Neutrophil (primary cell): ENCODE results near the gene SCMH1.
A peak's percentile ranks its signal among the peaks of the same experiment; 100 is the strongest.
"Not testable (repeated sequence)": the region's sequence is repeated elsewhere in the genome, so short reads cannot be mapped to it uniquely, and the experiment has no call there.

ENCODE experiments used
- H3K27ac ChIP-seq: fragments of 200-600 bp; sonication (generic); 2 replicates; pipeline ENCODE4 v1.5.1; 2016; ENCODE audit warnings: mild to moderate bottlenecking, moderate library complexity
- H3K27me3 ChIP-seq: fragments of 200-600 bp; sonication (generic); 2 replicates; pipeline ENCODE4 v1.6.0; 2016; ENCODE audit warnings: mild to moderate bottlenecking
- H3K36me3 ChIP-seq: fragments of 200-600 bp; sonication (generic); 2 replicates; pipeline ENCODE4 v1.5.1; 2017
- H3K4me1 ChIP-seq, 2 experiments: fragments of 200-600 bp in 1 of 2; sonication (generic) in 1 of 2; 1 replicate in 1 of 2; 2 replicates in 1 of 2; pipeline versions ENCODE4 v1.5.1 to v1.6.1; 2013 to 2016; ENCODE audit warnings: low read depth in 1 of 2, low read length in 1 of 2, mild to moderate bottlenecking in 1 of 2, moderate library complexity in 1 of 2; ENCODE audit not compliant: control insufficient read depth in 1 of 2, insufficient read depth in 1 of 2
- H3K4me3 ChIP-seq, 2 experiments: fragments of 200-600 bp in 1 of 2; sonication (generic) in 1 of 2; 1 replicate in 1 of 2; 2 replicates in 1 of 2; pipeline ENCODE4 v1.5.1; 2013 to 2016; ENCODE audit warnings: low read depth in 1 of 2, low read length in 1 of 2, mild to moderate bottlenecking in 1 of 2, moderate library complexity in 1 of 2
- H3K9me3 ChIP-seq: fragments of 200-600 bp; sonication (generic); 2 replicates; pipeline ENCODE4 v1.5.1; 2016
- TF ChIP-seq, protein P1 (sequence below): fragments of 200-600 bp; sonication (generic); IDR thresholded peaks from 2 replicates; pipeline ENCODE4 v1.5.1; 2016; ENCODE audit warnings: antibody characterized with exemption

SCMH1 gene

DNA sequence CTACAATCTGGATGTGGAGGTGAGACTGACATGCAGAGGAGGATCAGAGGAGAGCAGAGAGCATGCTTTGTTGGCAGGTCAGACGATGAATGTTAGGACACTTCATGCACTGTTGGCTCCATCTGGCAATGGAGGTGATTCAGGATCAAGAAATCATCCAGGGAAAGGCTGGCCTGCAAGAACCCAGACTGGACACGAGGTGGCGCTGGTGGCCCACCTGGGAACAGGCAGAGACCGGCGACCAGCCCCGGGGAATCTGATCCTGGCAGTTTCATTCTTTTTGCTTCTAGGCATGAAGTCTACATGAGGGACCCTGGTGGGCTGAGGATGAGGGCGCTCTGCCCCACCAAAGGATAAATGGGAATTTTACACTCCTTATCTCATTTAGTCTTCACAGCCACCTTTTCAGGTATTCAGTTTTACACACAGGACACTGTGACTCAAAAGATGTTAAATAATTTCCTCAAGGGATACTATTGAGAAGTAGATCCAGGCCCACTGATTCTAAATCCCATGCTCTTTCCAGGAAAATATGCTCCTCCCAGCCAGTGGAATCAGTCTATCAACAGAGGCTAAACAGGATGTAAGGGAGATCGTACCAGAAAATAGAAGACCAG is 26.2 kb upstream of the SCMH1 start:
- no peak overlapping the region for H3K27ac ChIP-seq
- TF ChIP-seq, protein P1, sequence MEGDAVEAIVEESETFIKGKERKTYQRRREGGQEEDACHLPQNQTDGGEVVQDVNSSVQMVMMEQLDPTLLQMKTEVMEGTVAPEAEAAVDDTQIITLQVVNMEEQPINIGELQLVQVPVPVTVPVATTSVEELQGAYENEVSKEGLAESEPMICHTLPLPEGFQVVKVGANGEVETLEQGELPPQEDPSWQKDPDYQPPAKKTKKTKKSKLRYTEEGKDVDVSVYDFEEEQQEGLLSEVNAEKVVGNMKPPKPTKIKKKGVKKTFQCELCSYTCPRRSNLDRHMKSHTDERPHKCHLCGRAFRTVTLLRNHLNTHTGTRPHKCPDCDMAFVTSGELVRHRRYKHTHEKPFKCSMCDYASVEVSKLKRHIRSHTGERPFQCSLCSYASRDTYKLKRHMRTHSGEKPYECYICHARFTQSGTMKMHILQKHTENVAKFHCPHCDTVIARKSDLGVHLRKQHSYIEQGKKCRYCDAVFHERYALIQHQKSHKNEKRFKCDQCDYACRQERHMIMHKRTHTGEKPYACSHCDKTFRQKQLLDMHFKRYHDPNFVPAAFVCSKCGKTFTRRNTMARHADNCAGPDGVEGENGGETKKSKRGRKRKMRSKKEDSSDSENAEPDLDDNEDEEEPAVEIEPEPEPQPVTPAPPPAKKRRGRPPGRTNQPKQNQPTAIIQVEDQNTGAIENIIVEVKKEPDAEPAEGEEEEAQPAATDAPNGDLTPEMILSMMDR: peak; percentile 91
- H3K4me3 ChIP-seq: no peak overlapping the region
- H3K4me1 ChIP-seq: peaks cover 0 to 4% of the 10 kb centered on the region in 2 experiments
- no peaks in the 10 kb centered on the region for H3K36me3 ChIP-seq
- no peaks in the 10 kb centered on the region for H3K27me3 ChIP-seq
- H3K9me3 ChIP-seq: no peaks in the 10 kb centered on the region

DNA sequence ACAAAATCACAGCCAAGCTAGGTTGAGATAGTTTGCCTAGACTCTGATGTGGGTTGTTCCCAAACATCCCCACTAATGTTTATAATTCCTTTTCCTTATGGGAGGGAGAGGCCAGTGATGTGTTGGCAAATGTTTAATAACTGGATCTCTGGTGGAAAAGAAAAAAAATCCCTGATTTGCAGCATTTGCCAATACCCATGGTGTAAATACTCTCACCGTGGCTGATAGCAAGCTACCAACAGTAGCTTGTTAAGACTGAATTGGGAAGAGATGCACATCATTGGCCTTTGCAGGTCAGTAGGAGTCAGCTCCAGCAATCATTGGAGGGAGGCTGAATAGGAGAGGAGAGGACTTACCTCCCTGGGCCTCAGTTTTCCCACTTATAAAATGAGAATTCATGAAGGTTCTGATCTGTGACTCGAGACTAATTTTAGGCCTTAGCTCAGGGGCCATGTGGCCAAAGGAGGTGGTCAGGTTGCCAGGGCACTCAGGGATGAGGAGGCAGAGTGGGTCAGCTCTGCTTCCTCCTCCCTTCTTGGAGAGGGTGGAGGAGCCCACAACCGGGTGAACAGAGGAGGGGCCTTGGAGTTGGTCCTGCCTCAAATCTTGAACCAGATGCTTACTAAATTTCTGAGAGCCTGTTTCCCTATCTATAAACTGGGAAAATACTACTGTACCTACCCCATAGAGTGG is 20.0 kb upstream of the SCMH1 start:
- Histone ChIP-seq H3K9me3 (no peaks in the 10 kb centered on the region), H3K36me3 (no peaks in the 10 kb centered on the region), H3K27me3 (no peaks in the 10 kb centered on the region), H3K27ac (no peak overlapping the region), H3K4me3 (no peak overlapping the region), H3K4me1 (no peaks in the 10 kb centered on the region)
- TF ChIP-seq, protein P1: no peak

DNA sequence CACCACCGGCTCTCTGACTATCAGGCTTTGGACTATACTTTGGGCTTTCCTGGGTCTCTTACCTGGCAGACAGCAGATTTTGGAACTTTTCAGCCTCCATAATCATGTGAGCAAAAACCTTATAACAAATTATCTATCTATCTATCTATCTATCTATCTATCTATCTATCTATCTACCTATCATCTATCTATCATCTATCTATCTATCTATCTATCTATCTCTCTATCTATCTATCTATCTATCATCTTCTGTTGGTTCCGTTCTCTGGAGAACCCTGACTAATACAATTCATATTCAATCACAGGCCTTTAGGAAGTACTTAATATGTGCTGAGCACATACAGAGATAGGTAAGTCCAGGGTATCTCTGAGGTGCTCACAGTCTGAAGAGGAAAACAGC is 18.7 kb upstream of the SCMH1 start:
- Histone ChIP-seq H3K27ac (no peak overlapping the region), H3K4me3 (no peak overlapping the region), H3K9me3 (no peaks in the 10 kb centered on the region), H3K27me3 (no peaks in the 10 kb centered on the region), H3K4me1 (no peaks in the 10 kb centered on the region), H3K36me3 (no peaks in the 10 kb centered on the region)
- TF ChIP-seq, protein P1: no peak

DNA sequence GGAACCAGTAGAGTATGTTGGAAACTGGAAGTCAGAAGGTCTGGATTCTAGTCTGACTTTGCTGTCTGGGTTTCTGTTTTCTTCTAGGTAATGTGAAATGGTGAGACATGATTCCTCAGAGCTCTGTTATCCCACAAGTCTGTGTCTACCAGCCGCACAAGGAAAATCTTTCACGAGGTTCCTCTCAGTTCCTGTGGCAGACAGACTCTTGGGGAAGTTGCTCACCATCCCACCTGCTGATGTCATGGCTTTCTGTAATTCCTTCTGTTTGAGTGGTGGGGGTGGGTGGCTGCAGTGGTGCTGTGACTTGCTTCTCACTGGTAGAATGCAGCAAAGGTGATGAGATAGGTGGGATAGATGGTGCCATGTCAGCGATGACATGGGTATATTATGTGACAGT is 17.1 kb upstream of the SCMH1 start:
- Histone ChIP-seq H3K9me3 (no peaks in the 10 kb centered on the region), H3K4me1 (no peaks in the 10 kb centered on the region), H3K4me3 (no peak overlapping the region), H3K27me3 (no peaks in the 10 kb centered on the region), H3K27ac (no peak overlapping the region), H3K36me3 (no peaks in the 10 kb centered on the region)
- TF ChIP-seq, protein P1: no peak

DNA sequence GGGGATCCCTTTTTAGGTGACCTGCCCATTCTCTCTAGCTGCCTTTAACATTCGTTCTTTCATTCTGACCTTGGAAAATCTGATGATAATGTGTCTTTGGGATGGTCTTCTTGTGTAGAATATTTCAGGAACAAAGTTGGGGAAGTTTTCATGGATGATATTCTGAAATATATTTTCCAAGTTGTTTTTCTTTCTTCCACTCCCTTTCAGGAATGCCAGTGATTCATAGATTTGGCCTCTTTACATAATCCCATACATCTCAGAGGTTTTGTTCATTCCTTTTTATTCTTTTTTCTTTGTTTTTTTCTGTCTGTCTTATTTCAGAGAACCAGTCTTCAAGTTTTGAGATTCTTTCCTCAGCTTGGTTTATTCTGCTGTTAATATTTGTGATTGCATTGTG is 13.9 kb upstream of the SCMH1 start:
- TF ChIP-seq, protein P1: no peak
- H3K36me3 ChIP-seq: no peaks in the 10 kb centered on the region
- H3K9me3 ChIP-seq: no peaks in the 10 kb centered on the region
- no peaks in the 10 kb centered on the region for H3K27me3 ChIP-seq
- H3K4me1 ChIP-seq: no peaks in the 10 kb centered on the region
- H3K4me3 ChIP-seq: no peak overlapping the region
- no peak overlapping the region for H3K27ac ChIP-seq

DNA sequence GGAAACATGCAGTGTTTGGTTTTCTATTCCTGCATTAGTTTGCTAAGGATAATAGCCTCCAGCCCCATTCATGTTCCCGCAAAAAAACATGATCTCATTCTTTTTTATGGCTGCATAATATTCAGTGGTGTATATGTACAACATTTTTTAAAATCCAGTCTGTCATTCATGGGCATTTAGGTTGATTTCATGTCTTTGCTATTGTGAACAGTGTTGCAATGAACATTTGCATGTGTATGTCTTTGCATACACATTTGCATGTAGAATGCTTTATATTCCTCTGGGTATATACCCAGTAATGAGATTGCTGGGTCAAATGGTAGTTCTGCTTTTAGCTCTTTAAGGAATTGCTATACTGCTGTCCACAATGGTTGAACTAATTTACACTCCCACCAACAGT is 9.0 kb upstream of the SCMH1 start:
- H3K9me3 ChIP-seq, H3K27ac ChIP-seq, H3K27me3 ChIP-seq, H3K4me3 ChIP-seq, H3K36me3 ChIP-seq, H3K4me1 ChIP-seq: not testable (repeated sequence)
